Activated CD4-positive, alpha-beta T cell treated with anti-CD3 and anti-CD28 coated beads, Interleukin-2, Interleukin-6, amounts not matched to agents 100 ng/mL and 50 ng/mL, durations not matched to agents 16 hours and 8 hours (primary cell): Measurements from ENCODE around the gene NUP214.
"Not testable (repeated sequence)": the region's sequence is repeated elsewhere in the genome, so short reads cannot be mapped to it uniquely, and the experiment has no call there.

Experiments used
- DNase-seq: peaks from one replicate; pipeline ENCODE4 v3.0.0-alpha.2; 2020

Gene NUP214

GRCh38 chr9:131097126-131097947 lies 28.0 kb upstream of the NUP214 start:
- DNase-seq = no peak

DNA sequence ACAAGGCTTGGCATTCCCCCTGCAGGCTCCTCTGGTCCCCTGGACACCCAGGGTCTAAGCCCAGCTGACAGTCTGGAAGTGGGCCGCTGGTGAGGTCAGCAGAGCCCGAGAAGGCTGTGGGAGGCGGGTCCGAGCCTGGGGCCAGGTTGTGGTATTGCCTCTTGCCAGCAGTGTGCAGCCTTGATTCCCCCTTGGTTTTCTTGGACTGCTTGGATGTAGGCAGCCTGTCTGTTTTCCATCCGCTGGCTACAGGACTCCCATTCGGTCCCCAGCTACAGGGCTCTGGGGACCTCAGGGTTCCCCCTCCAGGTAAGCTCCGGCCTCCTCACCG lies 27.5 kb upstream of the NUP214 start:
- DNase-seq = no peak

DNA sequence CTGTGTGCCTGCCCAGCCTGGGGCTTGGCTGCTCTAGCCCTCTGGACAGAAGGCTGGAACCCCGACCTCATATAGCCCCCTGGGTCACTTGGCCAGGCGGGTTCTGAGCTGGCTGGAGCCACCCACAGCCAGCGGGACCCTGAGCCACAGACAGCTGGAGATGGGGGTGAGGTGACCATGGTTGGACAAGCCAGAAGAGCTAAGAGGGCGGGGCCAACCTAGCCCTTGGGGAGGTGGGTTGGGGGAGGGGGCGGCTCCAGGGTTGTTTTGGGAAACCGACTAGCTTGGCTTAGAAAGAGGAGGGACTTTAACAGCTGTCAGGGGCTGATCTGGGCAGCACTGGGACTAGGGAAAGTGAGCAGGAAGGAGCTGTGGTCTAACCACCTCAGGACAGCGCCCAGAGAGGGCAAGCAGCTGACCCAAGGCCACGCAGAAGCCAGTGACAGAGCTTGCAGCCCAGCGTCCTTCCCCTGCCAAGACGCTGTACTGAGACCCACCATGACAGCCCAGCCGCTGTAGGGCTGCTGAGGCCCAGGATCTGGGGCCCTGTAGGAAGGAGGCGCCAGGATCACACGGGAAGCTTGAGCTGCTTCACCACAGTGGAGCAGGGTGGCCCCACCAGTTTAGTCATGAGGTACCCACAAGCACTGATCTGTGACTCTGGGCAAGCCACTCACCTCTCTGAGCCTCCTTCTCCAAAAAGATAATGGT lies 26.8 kb upstream of the NUP214 start:
- DNase-seq = no peak

- no peak for DNase-seq
Observed at GRCh38 chr9:131099102-131099606, 26.2 kb upstream of the NUP214 start.

DNA sequence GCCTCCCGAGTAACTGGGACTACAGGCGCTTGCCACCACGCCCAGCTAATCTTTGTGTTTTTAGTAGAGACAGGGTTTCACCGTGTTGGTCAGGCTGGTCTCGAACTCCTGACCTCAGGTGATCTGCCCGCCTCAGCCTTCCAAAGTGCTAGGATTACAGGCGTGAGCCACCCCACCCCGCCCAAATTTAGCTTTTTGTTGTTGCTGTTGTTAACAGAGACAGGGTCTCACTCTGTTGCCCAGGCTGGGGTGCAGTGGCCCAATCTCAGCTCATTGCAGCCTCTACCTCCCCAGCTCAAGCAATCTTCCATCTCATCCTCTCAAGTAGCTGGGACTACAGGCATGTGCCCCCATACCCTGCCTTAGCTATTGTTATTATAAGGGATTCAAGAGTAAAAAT lies 25.5 kb upstream of the NUP214 start:
- DNase-seq = not testable (repeated sequence)

GRCh38 chr9:131100445-131100844 lies 24.9 kb upstream of the NUP214 start:
- DNase-seq = no peak

DNA sequence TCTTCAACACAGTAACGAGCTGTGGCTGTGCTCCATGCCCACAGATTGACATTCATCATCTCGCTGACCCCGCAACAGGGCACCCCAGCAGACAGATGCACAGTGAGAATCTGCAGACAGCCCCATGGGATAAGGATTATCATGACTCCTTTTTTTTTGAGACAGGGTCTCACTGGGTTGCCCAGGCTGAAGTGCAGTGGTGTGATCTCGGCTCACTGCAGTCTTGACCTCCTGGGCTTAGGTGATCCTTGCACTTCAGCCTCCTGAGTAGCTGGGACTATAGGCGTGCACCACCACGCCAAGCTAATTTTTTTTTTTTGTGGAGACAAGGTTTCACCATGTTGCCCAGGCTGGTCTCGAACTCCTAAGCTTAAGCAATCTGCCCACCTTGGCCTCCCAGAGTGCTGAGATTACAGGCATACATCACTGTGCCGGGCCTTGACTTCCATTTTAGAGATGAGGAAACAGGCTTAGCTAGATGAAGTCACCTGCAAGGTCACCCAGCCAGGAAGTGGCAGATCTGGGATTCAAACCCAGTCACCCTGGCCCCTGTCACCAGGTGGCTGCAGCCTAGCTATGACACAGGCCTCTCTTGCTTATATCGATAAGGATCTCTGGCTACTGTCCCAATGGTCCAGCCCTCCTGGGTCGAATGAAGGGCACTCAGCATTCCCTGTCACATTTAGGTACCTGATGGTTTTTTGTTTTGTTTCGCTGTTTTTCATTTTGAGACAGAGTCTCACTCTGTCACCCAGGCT lies 24.0 kb upstream of the NUP214 start:
- no peak for DNase-seq

DNA sequence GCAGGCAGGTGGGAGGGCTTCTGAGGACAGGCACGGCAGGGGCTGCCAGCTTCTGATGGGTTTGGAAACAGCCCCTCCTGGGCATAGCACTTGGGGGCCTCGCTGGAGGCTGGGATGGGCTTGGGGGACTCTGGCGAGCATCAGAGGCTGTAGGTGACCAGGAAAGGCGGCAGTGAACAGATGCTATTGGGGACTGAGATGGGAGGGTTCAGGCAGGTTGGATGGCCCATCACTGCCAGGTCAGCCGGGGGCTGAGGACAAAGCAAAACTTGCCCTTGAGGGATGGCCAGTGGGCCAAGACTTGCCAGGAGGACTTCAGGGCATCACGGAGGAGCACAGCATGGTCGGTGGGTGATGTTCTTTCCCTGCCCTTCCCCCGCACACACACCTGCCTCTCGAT lies 22.4 kb upstream of the NUP214 start:
- DNase-seq = no peak

GRCh38 chr9:131103535-131103934 lies 21.9 kb upstream of the NUP214 start:
- no peak for DNase-seq

DNA sequence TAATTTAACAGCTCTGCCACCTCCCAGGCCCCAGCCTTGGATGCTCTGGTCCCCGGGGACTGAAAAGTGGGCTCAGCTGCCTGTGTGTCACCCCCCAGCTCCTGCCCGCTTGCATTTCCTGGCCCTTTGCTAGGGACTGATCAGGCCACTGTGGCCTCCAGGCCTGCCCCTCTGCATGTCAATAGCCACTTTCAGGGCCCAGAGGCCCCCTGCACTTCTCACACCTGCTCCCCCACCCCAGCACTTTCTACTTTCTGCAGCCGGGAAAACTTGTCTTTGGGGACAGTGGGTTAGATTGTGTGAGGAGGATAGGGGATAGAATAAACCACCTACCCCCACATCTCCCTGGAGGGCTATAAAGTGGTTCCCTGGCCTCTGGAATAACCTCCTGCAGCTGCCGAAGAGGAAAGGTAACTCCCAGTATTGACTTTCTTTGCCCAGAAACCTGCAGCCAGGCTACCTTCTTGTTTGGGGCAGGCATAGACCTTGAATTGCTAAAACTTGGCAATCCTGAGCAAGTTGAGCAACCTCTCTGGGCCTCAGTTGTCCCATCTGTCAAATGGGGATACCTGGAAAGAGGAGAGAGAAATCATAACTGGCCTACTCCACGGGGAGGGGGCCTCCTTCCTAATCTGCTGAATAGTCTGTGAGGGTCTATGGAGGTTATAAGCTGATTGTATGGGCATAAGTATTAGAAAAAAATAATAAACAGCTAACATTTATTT lies 21.2 kb upstream of the NUP214 start:
- no peak for DNase-seq

DNA sequence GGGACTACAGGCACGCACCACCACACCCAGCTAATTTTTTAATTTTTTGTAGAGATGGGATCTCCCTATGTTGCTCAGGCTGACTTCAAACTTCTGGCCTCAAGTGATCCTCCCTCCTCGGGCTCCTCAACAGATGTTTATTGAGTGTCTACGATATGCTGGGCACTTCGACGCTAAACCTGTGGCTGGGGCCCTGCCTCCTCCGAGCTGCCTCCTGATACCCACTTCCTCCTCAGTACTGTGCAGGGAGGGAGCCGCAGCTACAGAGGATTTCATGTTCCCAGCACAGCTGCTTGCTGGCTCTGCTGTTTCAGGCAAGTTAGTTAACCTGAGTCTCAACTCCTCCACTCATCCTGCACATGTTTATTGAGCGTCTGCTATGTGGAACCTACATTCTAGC lies 19.4 kb upstream of the NUP214 start:
- DNase-seq = no peak

DNA sequence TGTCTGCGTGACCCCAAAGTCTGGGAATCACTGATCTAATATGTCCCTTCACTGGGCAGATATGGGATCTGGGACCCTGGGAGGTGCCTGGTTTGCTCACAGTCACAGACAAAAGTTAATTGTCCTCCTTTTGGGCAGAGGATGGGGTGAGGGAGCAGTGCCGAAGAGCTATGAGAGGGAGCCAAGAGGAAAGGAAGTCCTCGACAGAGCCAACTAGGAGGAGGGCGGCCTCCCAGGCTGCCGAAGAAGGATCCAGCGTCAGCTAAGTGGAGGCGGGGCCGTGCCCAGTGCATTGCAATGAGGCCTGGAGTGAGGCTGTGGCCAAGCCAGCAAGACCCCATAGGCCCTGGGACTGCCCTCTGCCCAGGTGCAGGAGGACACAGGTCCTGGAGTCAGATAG lies 17.6 kb upstream of the NUP214 start:
- no peak for DNase-seq

GRCh38 chr9:131111186-131111853 lies 14.1 kb upstream of the NUP214 start:
- DNase-seq = no peak

DNA sequence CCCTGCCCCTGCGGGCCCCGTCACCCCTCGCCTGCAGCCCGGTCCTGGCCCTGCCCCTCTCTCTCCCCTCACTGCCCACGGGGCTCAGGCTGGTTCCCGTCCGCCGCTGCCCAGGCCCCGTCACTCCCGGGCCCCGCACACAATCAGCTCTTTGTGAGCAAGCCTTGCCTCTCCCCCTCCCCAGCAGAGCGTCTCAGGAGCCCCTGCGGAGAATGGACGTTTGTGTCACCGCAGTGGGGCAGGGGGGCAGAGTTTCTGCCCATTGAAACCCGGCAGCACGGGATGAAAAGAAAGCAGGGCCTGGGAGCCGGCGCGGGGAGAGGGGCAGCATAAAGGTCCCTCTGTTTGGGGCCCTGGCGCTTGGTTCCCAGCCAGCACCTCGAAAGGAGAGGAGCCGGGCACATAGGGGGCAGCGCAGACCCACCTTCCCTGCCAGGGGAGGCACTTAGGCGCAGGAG lies 13.5 kb upstream of the NUP214 start:
- DNase-seq = no peak

GRCh38 chr9:131112374-131113154 lies 12.8 kb upstream of the NUP214 start:
- no peak for DNase-seq

DNA sequence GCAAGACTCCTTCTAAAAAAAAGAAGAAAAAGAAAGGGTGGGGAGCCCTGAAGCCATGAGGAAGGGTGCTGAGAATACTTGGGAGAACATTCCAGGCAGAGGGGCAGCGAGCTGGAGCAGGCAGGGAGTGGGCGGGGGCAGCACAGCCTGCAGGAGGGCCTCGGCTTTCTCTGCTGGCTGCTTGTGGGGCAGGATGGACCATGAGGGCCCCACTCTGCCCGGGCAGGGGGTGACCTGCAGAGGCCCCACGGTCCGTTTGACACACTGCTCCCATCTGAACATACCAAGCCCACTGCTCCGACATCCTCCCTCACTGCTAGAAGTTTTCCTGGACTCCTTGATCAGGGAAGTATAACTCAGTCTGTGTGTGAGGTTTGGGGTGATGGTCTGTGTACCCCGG lies 11.7 kb upstream of the NUP214 start:
- DNase-seq = no peak

GRCh38 chr9:131114084-131114535 lies 11.3 kb upstream of the NUP214 start:
- no peak for DNase-seq

- not testable (repeated sequence) for DNase-seq
Observed at GRCh38 chr9:131115360-131115742, 10.0 kb upstream of the NUP214 start.

DNA sequence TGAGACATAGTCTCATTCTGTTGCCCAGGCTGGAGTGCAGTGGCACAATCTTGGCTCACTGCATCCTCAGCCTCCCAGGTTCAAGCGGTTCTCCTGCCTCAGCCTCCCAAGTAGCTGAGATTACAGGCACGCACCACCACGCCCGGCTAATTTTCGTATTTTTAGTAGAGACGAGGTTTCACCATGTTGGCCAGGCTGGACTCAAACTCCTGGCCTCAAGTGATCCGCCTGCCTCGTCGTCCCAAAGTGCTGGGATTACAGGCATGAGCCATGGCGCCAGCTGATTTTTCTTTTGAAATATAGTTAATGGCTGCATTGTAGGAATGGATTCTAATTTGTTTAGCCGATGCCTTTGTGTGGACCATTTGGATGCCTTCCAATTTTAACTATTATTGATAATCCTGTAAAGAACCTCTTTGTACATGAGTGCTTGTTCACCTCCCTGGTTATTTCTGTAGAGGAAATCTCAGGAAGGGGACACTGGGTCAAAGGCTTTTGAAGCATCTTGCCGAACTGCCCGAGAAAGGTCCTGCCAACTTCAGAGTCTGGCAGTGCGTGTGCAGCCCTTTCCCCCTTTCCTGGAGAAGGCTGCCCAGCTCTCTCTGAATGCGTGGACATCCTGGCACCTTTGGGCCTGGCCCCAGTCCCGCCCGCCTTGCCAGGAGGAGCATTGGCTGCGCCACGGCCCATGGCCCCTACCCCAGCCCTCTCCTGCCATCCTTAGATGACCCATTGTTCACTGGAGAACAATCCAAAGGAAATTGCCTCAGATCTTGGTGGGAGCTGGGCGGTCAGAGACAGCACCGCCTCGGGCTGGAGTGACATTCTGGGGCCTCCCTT lies 8.9 kb upstream of the NUP214 start:
- no peak for DNase-seq

- no peak for DNase-seq
Observed at GRCh38 chr9:131117121-131117761, 8.1 kb upstream of the NUP214 start.
